Osteoblast (primary cell): ENCODE results near the gene TAOK2. TPM values are rescaled to one million over a fixed set of nuclear protein-coding genes. Genes with fewer than 3 reads are reported as not detected.

Experiments used
- DNase-seq: peaks from one replicate; pipeline ENCODE4 v3.0.0; 2011; ENCODE audit warnings: low spot score, mixed read lengths; ENCODE audit not compliant: insufficient read length; ENCODE audit errors: missing footprints
- H2AFZ ChIP-seq: 2 replicates; pipeline ENCODE4 v1.6.0; 2011; ENCODE audit warnings: mild to moderate bottlenecking, low read length
- H3K27ac ChIP-seq: 2 replicates; pipeline ENCODE4 v1.5.1; 2011; ENCODE audit warnings: mild to moderate bottlenecking, low read depth, low read length, moderate library complexity
- H3K27me3 ChIP-seq: 2 replicates; pipeline ENCODE4 v1.6.0; 2012; ENCODE audit warnings: mild to moderate bottlenecking, control low read depth, inconsistent platforms, low read length, moderate library complexity; ENCODE audit not compliant: insufficient read depth
- H3K36me3 ChIP-seq: 2 replicates; pipeline ENCODE4 v1.5.1; 2011; ENCODE audit warnings: mild to moderate bottlenecking, low read length, control low read depth, moderate library complexity; ENCODE audit not compliant: insufficient read depth
- H3K4me1 ChIP-seq: 2 replicates; pipeline ENCODE4 v1.5.1; 2011; ENCODE audit warnings: mild to moderate bottlenecking, low read length, control low read depth, moderate library complexity; ENCODE audit not compliant: insufficient read depth
- H3K4me2 ChIP-seq: 2 replicates; pipeline ENCODE4 v1.6.0; 2011; ENCODE audit warnings: mild to moderate bottlenecking, low read length; ENCODE audit not compliant: insufficient read depth
- H3K4me3 ChIP-seq: fragments of 200-600 bp; sonication (generic); 3 replicates; pipeline ENCODE4 v1.5.1; 2012; ENCODE audit warnings: mild to moderate bottlenecking, low read length, inconsistent platforms; ENCODE audit not compliant: insufficient read depth
- H3K79me2 ChIP-seq: 2 replicates; pipeline ENCODE4 v1.6.0; 2012; ENCODE audit warnings: mild to moderate bottlenecking, low read length, control low read depth, inconsistent platforms; ENCODE audit not compliant: insufficient read depth
- H3K9me3 ChIP-seq: 2 replicates; pipeline ENCODE4 v1.5.1; 2011; ENCODE audit warnings: low read depth, low read length, control low read depth
- H4K20me1 ChIP-seq: 2 replicates; pipeline ENCODE4 v1.6.0; 2012; ENCODE audit warnings: mild to moderate bottlenecking, low read length, control low read depth; ENCODE audit not compliant: insufficient read depth
- total RNA-seq: library from RNA; depleted of rRNA; stranded (reverse); fragments of >200 nt; gene quantifications from 2 replicates; pipeline ENCODE4 v1.2.3, GENCODE V29; 2012
- TF ChIP-seq, protein P1 (sequence below): IDR thresholded peaks from 2 replicates; pipeline ENCODE4 v1.5.1; 2011; ENCODE audit warnings: mild to moderate bottlenecking, low read depth, low read length, moderate library complexity; ENCODE audit errors: extremely low read depth

Gene TAOK2
- total RNA-seq, 1 donor = 39.1 TPM

DNA sequence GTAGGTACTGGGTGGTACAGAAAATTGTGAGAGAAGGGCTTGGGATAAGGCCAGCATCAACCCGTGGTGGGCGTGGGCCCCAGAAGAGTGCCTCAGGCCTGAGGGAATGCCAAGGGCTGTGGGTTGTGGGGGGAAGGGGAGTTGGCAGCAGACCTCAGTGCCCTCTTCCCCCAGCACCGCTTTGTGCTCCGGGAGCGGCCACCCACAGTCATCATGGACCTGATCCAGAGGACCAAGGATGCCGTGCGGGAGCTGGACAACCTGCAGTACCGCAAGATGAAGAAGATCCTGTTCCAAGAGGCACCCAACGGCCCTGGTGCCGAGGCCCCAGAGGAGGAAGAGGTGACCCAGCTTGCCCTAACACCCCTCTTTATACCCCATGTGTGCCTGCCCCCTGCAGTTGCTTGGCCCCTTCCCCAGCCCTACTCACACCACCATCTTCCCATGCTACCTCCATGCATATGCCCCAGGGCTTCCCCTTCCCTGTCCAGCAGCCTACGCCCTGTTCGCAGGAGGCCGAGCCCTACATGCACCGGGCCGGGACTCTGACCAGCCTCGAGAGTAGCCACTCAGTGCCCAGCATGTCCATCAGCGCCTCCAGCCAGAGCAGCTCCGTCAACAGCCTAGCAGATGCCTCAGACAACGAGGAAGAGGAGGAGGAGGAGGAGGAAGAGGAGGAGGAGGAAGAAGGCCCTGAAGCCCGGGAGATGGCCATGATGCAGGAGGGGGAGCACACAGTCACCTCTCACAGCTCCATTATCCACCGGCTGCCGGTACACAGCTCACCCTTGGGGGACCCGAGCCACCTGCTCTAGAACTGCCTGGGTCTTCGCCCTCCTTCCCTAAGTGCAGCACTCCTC lies 9.1 kb downstream of the TAOK2 start:
- DNase-seq = peak; percentile 68
- Histone ChIP-seq H2AFZ (no peak overlapping the region), H4K20me1 (peaks cover 29% of the 10 kb centered on the region), H3K27me3 (no peaks in the 10 kb centered on the region), H3K79me2 (peaks cover 26% of the 10 kb centered on the region), H3K9me3 (no peaks in the 10 kb centered on the region), H3K36me3 (peaks cover 95% of the 10 kb centered on the region), H3K4me2 (no peak overlapping the region), H3K4me3 (no peak overlapping the region), H3K27ac (no peak overlapping the region), H3K4me1 (no peaks in the 10 kb centered on the region)
- TF ChIP-seq, protein P1, sequence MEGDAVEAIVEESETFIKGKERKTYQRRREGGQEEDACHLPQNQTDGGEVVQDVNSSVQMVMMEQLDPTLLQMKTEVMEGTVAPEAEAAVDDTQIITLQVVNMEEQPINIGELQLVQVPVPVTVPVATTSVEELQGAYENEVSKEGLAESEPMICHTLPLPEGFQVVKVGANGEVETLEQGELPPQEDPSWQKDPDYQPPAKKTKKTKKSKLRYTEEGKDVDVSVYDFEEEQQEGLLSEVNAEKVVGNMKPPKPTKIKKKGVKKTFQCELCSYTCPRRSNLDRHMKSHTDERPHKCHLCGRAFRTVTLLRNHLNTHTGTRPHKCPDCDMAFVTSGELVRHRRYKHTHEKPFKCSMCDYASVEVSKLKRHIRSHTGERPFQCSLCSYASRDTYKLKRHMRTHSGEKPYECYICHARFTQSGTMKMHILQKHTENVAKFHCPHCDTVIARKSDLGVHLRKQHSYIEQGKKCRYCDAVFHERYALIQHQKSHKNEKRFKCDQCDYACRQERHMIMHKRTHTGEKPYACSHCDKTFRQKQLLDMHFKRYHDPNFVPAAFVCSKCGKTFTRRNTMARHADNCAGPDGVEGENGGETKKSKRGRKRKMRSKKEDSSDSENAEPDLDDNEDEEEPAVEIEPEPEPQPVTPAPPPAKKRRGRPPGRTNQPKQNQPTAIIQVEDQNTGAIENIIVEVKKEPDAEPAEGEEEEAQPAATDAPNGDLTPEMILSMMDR = no peak

DNA sequence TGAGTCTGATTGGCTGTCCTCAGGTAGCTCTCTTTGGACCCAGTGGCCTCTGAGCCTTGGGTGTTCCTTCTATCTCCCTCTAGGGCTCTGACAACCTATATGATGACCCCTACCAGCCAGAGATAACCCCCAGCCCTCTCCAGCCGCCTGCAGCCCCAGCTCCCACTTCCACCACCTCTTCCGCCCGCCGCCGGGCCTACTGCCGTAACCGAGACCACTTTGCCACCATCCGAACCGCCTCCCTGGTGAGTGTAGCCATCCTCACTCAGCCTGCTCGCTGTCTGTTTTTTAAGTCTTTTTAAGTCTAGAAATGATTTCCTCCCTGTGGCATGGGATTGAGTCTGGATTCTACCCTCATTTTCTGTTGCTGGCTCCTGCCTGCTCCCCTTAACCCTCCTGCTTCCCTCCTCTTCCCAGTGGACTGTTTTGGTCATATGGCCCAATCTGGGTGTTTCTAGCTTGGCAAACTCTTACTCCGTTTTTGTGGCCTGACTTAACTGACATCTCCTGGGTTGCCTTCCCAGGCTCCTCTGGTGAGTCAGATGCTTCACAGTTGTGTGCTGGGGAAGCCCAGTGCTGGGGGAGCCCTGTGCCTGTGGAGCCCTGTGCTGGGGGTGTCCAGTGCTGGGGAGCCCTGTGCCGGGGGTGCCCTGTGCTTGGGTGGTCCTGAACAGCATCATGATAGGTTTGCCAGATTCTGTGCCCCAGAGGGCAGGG lies 9.9 kb downstream of the TAOK2 start:
- Histone ChIP-seq H3K4me2 (no peak overlapping the region), H3K79me2 (peaks cover 18% of the 10 kb centered on the region), H4K20me1 (peaks cover 24% of the 10 kb centered on the region), H3K4me3 (no peak overlapping the region), H2AFZ (no peak overlapping the region), H3K9me3 (no peaks in the 10 kb centered on the region), H3K27me3 (no peaks in the 10 kb centered on the region), H3K36me3 (peaks cover 95% of the 10 kb centered on the region), H3K27ac (no peak overlapping the region), H3K4me1 (no peaks in the 10 kb centered on the region)
- TF ChIP-seq, protein P1 = no peak
- peak; percentile 92 for DNase-seq

GRCh38 chr16:29984137-29984763 lies 10.6 kb downstream of the TAOK2 start:
- no peaks in the 10 kb centered on the region for H3K9me3 ChIP-seq
- H4K20me1 ChIP-seq = peaks cover 20% of the 10 kb centered on the region
- H3K27me3 ChIP-seq = no peaks in the 10 kb centered on the region
- TF ChIP-seq, protein P1 = no peak
- H3K4me2 ChIP-seq = no peak overlapping the region
- no peak overlapping the region for H3K27ac ChIP-seq
- peaks cover 12% of the 10 kb centered on the region for H3K79me2 ChIP-seq
- H2AFZ ChIP-seq = no peak overlapping the region
- H3K4me1 ChIP-seq = no peaks in the 10 kb centered on the region
- peaks cover 95% of the 10 kb centered on the region for H3K36me3 ChIP-seq
- no peak overlapping the region for H3K4me3 ChIP-seq
- peak; percentile 22 for DNase-seq
